Muscle layer of colon (tissue), 2 donors: Measurements from ENCODE around the gene SIGLEC1.

Experiments used
- H3K27ac ChIP-seq: one replicate; pipeline ENCODE4 v1.7.0; 2013; ENCODE audit warnings: low read depth, mild to moderate bottlenecking, low read length, moderate library complexity
- H3K27me3 ChIP-seq, 2 donors: one replicate each; pipeline ENCODE4 v1.7.0; 2013; ENCODE audit warnings: low read length in 2 of 2, mild to moderate bottlenecking in 2 of 2; ENCODE audit not compliant: insufficient read depth in 2 of 2, control insufficient read depth in 1 of 2
- H3K36me3 ChIP-seq: one replicate; pipeline ENCODE4 v1.7.0; 2013; ENCODE audit warnings: mild to moderate bottlenecking, low read length; ENCODE audit not compliant: insufficient read depth
- H3K4me1 ChIP-seq: one replicate; pipeline ENCODE4 v1.7.0; 2013; ENCODE audit warnings: mild to moderate bottlenecking, low read length; ENCODE audit not compliant: insufficient read depth
- H3K4me3 ChIP-seq, 2 donors: one replicate each; pipeline ENCODE4 v1.7.0; 2013; ENCODE audit warnings: low read length in 2 of 2, low read depth in 1 of 2, mild to moderate bottlenecking in 1 of 2, moderate library complexity in 1 of 2
- H3K9ac ChIP-seq: one replicate; pipeline ENCODE4 v1.7.0; 2013; ENCODE audit warnings: low read length
- H3K9me3 ChIP-seq: one replicate; pipeline ENCODE4 v1.7.0; 2013; ENCODE audit warnings: mild to moderate bottlenecking, low read length
- donor health status: abdominal sarcoma.
- donor health status: Adenocarcinoma of cecum.

The SIGLEC1 gene

GRCh38 chr20:3712279-3712873 lies at the start of gene SIGLEC1:
SIGLEC1 (minus strand) TSS chr20:3712600; CDS start chr20:3707128, 5,472 bp downstream.
- Histone ChIP-seq H3K4me3 (no peak within 1 kb of the TSS), H3K27ac (no peak within 1 kb of the TSS), H3K4me1 (peaks cover 11% of the 10 kb centered on the region)

GRCh38 chr20:3760655-3761348 lies 48.4 kb upstream of the SIGLEC1 start:
- Histone ChIP-seq H3K27ac (no peak overlapping the region), H3K9ac (no peak overlapping the region), H3K36me3 (peaks cover 18% of the 10 kb centered on the region), H3K9me3 (no peaks in the 10 kb centered on the region), H3K4me3 (no peak overlapping the region), H3K27me3 (no peaks in the 10 kb centered on the region), H3K4me1 (peaks cover 54% of the 10 kb centered on the region)

More at GRCh38 chr20:3712279-3712873, at the start of gene SIGLEC1:
- H3K9me3 ChIP-seq = no peaks in the 10 kb centered on the region
- H3K36me3 ChIP-seq = no peaks in the 10 kb centered on the region
- H3K9ac ChIP-seq = no peak within 1 kb of the TSS
- H3K27me3 ChIP-seq = no peaks in the 10 kb centered on the region

GRCh38 chr20:3759884-3760283 lies 47.5 kb upstream of the SIGLEC1 start:
- no peak overlapping the region for H3K4me3 ChIP-seq
- no peak overlapping the region for H3K9ac ChIP-seq
- peaks cover 44% of the 10 kb centered on the region for H3K4me1 ChIP-seq
- H3K27ac ChIP-seq = no peak overlapping the region
- no peaks in the 10 kb centered on the region for H3K9me3 ChIP-seq
- H3K36me3 ChIP-seq = peaks cover 23% of the 10 kb centered on the region
- H3K27me3 ChIP-seq = no peaks in the 10 kb centered on the region

GRCh38 chr20:3759316-3759823 lies 47.0 kb upstream of the SIGLEC1 start:
- Histone ChIP-seq H3K36me3 (peaks cover 29% of the 10 kb centered on the region), H3K4me1 (peaks cover 39% of the 10 kb centered on the region), H3K9ac (no peak overlapping the region), H3K9me3 (no peaks in the 10 kb centered on the region), H3K4me3 (no peak overlapping the region), H3K27ac (no peak overlapping the region), H3K27me3 (no peaks in the 10 kb centered on the region)

- Histone ChIP-seq H3K36me3 (peaks cover 29% of the 10 kb centered on the region), H3K27me3 (no peaks in the 10 kb centered on the region), H3K9me3 (no peaks in the 10 kb centered on the region), H3K27ac (no peak overlapping the region), H3K4me1 (peaks cover 31% of the 10 kb centered on the region), H3K4me3 (no peak overlapping the region), H3K9ac (no peak overlapping the region)
These were observed 46.2 kb upstream of the SIGLEC1 start for GRCh38 chr20:3758566-3758965.

- H3K4me3 ChIP-seq = no peak overlapping the region
- H3K27ac ChIP-seq = no peak overlapping the region
- peaks cover 29% of the 10 kb centered on the region for H3K36me3 ChIP-seq
- H3K4me1 ChIP-seq = peaks cover 35% of the 10 kb centered on the region
- no peak overlapping the region for H3K9ac ChIP-seq
- H3K9me3 ChIP-seq = no peaks in the 10 kb centered on the region
- no peaks in the 10 kb centered on the region for H3K27me3 ChIP-seq
These were observed 44.9 kb upstream of the SIGLEC1 start for GRCh38 chr20:3757268-3757667.

GRCh38 chr20:3755814-3756480 lies 43.5 kb upstream of the SIGLEC1 start:
- no peak overlapping the region for H3K9ac ChIP-seq
- peaks cover 29% of the 10 kb centered on the region for H3K36me3 ChIP-seq
- H3K9me3 ChIP-seq = no peaks in the 10 kb centered on the region
- H3K27me3 ChIP-seq = no peaks in the 10 kb centered on the region
- no peak overlapping the region for H3K27ac ChIP-seq
- H3K4me3 ChIP-seq = no peak overlapping the region
- peaks cover 24% of the 10 kb centered on the region for H3K4me1 ChIP-seq

- H3K9ac ChIP-seq = no peak overlapping the region
- peaks cover 29% of the 10 kb centered on the region for H3K36me3 ChIP-seq
- H3K27ac ChIP-seq = no peak overlapping the region
- peaks cover 17% of the 10 kb centered on the region for H3K4me1 ChIP-seq
- no peak overlapping the region for H3K4me3 ChIP-seq
- peaks cover 0 to 2% of the 10 kb centered on the region in 2 donors for H3K27me3 ChIP-seq
- no peaks in the 10 kb centered on the region for H3K9me3 ChIP-seq
These were observed 42.9 kb upstream of the SIGLEC1 start for GRCh38 chr20:3755269-3755668.

GRCh38 chr20:3754276-3754630 lies 41.9 kb upstream of the SIGLEC1 start:
- Histone ChIP-seq H3K9ac (no peak overlapping the region), H3K4me1 (peaks cover 10% of the 10 kb centered on the region), H3K36me3 (peaks cover 29% of the 10 kb centered on the region), H3K4me3 (no peak overlapping the region), H3K27me3 (peaks cover 0 to 6% of the 10 kb centered on the region in 2 donors), H3K27ac (no peak overlapping the region), H3K9me3 (no peaks in the 10 kb centered on the region)

GRCh38 chr20:3753501-3754275 lies 41.3 kb upstream of the SIGLEC1 start:
- H3K4me1 ChIP-seq = peaks cover 10% of the 10 kb centered on the region
- no peak overlapping the region for H3K4me3 ChIP-seq
- H3K27me3 ChIP-seq = peaks cover 0 to 6% of the 10 kb centered on the region in 2 donors
- no peak overlapping the region for H3K9ac ChIP-seq
- H3K9me3 ChIP-seq = no peaks in the 10 kb centered on the region
- no peak overlapping the region for H3K27ac ChIP-seq
- peaks cover 29% of the 10 kb centered on the region for H3K36me3 ChIP-seq

- H3K4me1 ChIP-seq = peaks cover 10% of the 10 kb centered on the region
- no peaks in the 10 kb centered on the region for H3K9me3 ChIP-seq
- peaks cover 0 to 6% of the 10 kb centered on the region in 2 donors for H3K27me3 ChIP-seq
- H3K4me3 ChIP-seq = no peak overlapping the region
- H3K9ac ChIP-seq = no peak overlapping the region
- H3K36me3 ChIP-seq = peaks cover 25% of the 10 kb centered on the region
- H3K27ac ChIP-seq = no peak overlapping the region
These were observed 40.7 kb upstream of the SIGLEC1 start for GRCh38 chr20:3753098-3753497.
